NOMO-1 (cell line): ENCODE data around the gene RAB40B.
A peak's percentile ranks its signal among the peaks of the same experiment; 100 is the strongest.

Experiments
- DNase-seq, 2 experiments: peaks; one replicate each; lab custom pipeline; 2025; ENCODE audit not compliant: unreplicated experiment in 2 of 2; lab: John Stamatoyannopoulos, UW

Gene RAB40B

DNA sequence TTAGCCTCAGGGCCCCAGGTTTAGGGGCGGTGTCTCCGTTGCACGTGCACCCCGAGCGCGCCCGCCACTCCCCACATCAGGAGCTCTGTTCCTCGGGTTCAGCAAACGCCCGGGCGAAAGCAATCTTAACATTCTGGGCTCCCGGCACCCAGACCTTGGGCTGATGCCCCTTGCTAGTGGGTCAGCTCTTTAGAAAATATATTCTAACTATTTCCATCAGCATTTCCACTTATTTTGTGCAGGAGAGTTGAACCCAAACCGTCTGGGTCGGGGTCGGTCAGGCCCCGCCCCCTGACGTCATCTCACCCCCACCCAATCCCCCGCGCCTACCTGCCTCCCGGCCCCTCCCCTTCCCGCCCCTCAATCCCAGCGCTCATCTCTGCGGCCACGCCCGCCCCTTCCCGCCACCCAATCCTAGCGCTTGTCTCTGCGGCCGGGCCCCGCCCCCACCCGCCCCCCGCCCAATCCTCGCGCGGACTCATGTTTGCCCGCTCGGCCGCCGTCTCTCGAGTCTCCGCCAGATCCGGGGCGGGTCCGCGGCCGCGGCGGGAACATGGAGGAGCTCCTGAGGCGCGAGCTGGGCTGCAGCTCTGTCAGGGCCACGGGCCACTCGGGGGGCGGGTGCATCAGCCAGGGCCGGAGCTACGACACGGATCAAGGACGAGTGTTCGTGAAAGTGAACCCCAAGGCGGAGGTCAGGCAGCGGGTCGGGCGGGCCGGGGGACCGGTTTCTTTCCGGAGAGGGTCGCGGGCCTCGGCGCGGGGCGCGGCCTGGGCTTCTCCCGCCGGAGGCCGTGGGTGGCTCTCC, 17.9 kb upstream of the RAB40B start, which contains the start of gene FN3KRP:
TSS of gene FN3KRP (plus strand) at position 504 of the 808 bp plus-strand sequence. CDS start at position 554, 50 bp downstream.
- peak; percentile 88 to 95 for DNase-seq

- DNase-seq: no peak
Measured at GRCh38 chr17:82713071-82713723, 14.7 kb upstream of the RAB40B start.

DNA sequence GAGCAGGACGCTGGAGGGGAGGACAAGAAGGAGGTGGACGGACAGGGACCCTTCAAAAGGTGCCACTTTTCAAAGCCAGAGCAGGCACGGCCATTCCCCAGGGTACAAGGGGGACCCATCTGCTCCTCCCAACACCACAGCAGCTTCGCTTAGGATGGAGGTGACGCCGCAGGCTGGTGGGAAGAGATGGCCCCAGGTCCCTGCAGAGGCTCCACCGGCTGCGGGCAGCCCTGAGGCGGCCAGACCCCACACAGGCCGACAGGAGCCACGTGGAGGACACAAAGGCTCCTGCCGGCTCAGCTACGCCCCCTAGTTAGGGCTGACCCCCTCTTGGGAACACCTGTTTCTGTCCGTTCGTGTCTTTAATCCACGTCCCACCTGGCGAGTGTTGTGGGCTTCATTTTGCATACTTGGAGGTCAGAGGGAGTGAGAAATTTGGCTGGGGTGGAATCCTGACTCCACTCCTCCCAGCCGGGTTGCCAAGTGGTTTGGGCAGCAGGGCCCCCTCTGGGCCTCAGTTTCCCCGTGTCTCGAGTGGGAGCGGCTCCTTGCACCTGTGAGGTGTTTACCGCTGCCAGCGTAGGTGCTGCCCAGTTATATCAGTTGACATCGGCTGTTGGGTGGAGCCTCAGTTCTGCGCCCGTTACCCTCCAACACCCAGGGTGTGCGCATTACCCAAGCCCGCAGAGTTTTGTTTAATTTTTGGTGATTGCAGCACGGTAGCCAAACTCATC, 12.2 kb upstream of the RAB40B start:
- no peak for DNase-seq

DNA sequence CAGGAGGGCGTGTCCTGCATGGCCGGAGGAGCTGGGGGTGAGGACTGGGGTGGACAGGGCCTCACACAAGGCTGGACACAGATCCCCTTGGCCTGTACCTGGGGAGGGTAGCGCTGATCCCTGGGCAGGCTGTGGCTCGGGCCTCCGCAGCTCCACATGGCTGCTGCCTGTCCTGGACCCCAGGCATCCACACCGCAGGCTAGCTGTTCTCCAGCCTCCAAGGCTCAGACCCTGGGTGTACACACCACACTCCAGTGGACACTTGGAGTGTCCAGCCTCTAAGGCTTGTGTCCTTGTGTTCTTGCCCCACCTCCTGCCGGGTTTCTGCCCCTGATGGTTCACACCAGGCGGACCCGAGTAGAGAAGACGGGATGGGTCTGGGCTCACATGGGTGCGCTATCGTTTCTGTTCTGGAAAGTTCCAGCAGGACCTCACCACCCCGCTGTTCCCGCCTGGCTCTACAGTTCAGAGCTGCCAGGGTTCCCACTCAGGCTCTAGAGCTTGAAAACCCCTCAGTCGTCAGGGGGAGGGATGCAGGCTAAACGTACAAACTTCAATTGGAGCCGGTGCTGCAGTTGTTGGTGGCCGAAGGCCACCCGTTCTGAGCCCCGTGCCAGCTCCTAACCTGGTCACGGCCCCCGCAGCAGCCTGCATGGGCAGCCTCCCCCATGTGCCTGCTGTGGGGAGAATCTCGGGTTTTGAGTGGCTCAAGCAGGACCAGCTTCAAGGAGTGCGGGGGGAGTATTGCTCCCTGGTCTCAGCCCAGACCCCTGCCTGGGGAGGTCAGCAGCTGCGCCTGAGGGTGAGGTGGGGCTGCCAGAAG, 11.4 kb upstream of the RAB40B start:
- DNase-seq: no peak

GRCh38 chr17:82709024-82709675, 10.7 kb upstream of the RAB40B start:
- no peak for DNase-seq

- DNase-seq: no peak
Measured at GRCh38 chr17:82705756-82706155, 7.3 kb upstream of the RAB40B start.

DNA sequence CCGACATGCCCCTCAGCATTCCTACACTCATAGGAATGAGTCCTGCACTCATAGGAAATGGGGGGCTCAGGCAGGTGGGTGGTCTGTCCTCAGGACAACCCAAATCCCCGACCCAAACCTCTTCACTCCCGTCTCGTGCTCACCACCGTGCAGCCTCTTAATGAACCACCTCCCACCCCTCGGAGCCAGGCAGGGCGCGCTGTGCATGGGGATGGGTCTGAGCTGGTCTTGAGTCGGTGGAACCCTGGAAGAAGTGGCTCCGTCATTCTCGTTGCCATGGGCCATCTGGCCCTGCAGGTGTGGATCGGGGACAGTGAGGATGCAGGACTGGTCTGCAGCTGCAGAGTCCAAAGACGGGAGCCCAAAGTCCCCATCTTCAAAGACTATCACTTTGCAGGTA, 6.4 kb upstream of the RAB40B start:
- DNase-seq: no peak

DNA sequence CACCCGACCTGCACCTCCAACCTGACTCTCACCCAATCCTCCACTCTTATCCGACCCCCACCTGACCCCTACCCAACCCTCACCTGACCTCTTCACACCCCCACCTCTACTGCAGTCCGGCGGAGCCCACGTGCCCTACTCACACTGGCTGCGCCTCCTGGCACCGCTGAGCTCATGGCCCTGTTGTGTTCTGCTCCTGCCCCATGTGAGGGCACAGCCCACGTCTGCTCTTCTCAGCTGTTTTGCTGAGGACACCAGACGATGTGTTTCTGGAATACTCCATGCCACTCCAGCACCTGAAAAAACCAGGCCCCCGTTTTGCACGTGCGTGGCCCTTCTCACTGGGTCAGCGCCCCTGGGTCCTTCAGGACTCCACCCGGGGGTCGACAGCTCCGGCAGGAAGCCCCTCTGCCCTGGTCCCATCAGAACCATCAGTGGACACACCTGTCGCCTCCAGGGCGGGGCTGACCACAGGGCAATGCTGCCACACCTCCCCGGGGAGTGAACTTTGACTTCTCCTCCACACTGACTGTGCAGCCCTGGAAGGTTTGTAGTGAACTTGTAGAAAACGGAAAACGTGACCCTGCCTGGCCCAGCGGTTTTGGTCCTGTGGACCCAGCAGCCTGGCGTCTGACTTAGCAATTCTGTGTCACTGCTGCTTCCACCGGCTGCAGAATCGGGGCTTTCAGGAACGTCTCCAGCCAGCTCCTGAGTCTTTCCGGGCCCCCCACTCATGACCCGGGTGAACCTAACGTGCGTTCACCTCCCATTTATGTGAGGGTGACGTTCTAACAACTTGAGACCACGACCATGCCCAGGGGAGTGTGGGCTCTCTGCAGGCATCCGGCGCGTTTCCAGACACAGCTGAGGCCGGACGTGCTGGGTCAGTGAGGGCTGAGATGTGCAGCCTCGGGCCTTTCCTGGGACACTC, 5.7 kb upstream of the RAB40B start:
- no peak for DNase-seq

- no peak for DNase-seq
Measured at GRCh38 chr17:82703036-82703745, 4.7 kb upstream of the RAB40B start.

- no peak for DNase-seq
Measured at GRCh38 chr17:82702231-82702927, 3.9 kb upstream of the RAB40B start.

GRCh38 chr17:82699551-82699950, 1.1 kb upstream of the RAB40B start:
- no peak for DNase-seq

GRCh38 chr17:82698974-82699442, 510 bp upstream of the RAB40B start:
- DNase-seq: no peak

GRCh38 chr17:82697808-82698064, 762 bp downstream of the RAB40B start:
- DNase-seq: no peak

- no peak for DNase-seq
Measured at GRCh38 chr17:82696916-82697807, 1.3 kb downstream of the RAB40B start.

GRCh38 chr17:82696259-82696658, 2.2 kb downstream of the RAB40B start:
- DNase-seq: no peak

DNA sequence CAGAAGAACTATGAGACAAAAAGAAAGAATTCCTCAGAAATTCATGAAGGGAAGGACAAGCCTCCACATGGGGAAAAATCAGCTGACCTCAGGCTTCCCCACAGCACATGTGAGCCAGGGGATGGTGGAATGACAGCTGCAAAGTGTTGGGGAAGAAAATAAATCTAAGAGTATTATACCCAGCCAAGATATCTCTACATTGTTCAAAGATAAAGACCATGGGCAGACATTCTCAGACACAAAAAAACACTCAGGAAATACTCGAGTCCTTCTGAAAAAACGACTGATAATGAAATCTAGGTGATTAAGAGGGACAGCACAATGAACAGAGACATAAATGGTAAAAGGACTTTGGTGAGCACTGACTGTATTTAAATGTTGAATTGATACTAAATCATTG, 3.9 kb downstream of the RAB40B start:
- no peak for DNase-seq
